ENCODE measurements around the gene GUCA2B. TPM values are rescaled to one million over a fixed set of nuclear protein-coding genes. Genes with fewer than 3 reads are reported as not detected.

GUCA2B gene
- total and polyA plus RNA-seq, 4 donors, result 1.7 to 3.3 TPM; not detected in 2

GRCh38 chr1:42171679-42172266 is 18.6 kb downstream of the GUCA2B start:
- Histone ChIP-seq H3K9me3 (ENCODE audit: control insufficient read depth in 4 of 4, low read length in 3 of 4) (no peaks in the 10 kb centered on the region), H3K4me1 (ENCODE audit: control insufficient read depth in 4 of 4, insufficient read depth in 4 of 4, low read length in 3 of 4) (peaks cover 11 to 17% (median 13%) of the 10 kb centered on the region in 4 donors), H3K27ac (ENCODE audit: low read depth in 1 of 2, low read length in 2 of 2) (no peak overlapping the region), H3K36me3 (ENCODE audit: control insufficient read depth in 4 of 4, insufficient read depth in 3 of 4, low read depth in 1 of 4, low read length in 3 of 4) (no peaks in the 10 kb centered on the region), H3K9ac (ENCODE audit: low read depth in 1 of 2, low read length in 2 of 2) (no peak overlapping the region), H3K4me3 (ENCODE audit: low read depth in 1 of 3, low read length in 3 of 3) (no peak overlapping the region), H3K27me3 (ENCODE audit: control insufficient read depth in 4 of 4, insufficient read depth in 4 of 4, low read length in 3 of 4) (no peaks in the 10 kb centered on the region)
- TF ChIP-seq, protein P1, sequence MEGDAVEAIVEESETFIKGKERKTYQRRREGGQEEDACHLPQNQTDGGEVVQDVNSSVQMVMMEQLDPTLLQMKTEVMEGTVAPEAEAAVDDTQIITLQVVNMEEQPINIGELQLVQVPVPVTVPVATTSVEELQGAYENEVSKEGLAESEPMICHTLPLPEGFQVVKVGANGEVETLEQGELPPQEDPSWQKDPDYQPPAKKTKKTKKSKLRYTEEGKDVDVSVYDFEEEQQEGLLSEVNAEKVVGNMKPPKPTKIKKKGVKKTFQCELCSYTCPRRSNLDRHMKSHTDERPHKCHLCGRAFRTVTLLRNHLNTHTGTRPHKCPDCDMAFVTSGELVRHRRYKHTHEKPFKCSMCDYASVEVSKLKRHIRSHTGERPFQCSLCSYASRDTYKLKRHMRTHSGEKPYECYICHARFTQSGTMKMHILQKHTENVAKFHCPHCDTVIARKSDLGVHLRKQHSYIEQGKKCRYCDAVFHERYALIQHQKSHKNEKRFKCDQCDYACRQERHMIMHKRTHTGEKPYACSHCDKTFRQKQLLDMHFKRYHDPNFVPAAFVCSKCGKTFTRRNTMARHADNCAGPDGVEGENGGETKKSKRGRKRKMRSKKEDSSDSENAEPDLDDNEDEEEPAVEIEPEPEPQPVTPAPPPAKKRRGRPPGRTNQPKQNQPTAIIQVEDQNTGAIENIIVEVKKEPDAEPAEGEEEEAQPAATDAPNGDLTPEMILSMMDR (IDR thresholded peaks at IDR 0.05; ENCODE audit: low read depth, low read length, missing input control), result no peak
- TF ChIP-seq YY1 (IDR thresholded peaks at IDR 0.05) (no peak), RAD21 (IDR thresholded peaks at IDR 0.05) (no peak), HNF4A (conservative IDR thresholded peaks at IDR 0.05) (no peak), EGR1 (IDR thresholded peaks at IDR 0.05; ENCODE audit: low read depth in 2 of 2) (no peak), GABPA (IDR thresholded peaks at IDR 0.05 in 1 of 2, conservative IDR thresholded peaks at IDR 0.05 in 1 of 2) (no peak), RXRA (IDR thresholded peaks at IDR 0.05) (no peak), SP1 (IDR thresholded peaks at IDR 0.05) (no peak), MAX (IDR thresholded peaks at IDR 0.05) (no peak)
- DNase-seq (ENCODE audit: low spot score), result no peak
- WGBS, result 74% methylated on average over 6 of the region's 6 CpGs

DNA sequence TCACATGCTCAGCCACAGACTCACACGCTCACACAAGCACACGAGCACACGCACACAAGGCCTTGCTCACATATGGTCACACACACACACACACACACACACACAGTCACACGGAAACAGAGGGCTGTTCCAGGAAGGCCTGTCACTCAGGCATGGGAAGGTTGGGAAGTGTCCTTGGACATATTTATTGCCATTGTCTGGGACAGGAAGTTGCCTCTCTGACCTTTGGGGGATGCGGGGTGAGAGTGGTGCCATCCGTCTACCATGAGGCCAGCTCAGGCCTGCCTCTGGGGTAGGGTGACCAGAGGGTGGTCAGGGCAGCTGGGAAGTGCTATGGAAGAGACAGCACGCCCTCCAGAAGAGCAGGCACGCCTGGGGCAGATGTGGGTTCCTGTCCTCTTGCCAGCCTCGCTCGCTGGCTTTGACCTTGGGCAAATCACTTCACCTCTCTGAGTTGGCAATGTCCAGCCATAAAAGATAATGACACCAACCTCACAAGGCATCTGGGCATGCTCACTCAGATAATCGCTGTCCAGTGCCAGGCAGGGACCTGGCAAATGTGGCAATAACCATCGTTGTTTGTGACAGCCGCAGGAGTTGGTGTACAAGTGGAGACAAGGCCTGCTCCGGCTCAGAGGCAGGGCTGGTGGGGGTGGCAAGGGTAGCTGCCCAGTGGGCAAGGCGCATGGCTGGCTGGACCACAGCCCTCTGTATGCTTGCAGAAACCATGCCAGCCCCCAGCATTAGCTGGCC is 19.3 kb downstream of the GUCA2B start:
- TF ChIP-seq MAX (IDR thresholded peaks at IDR 0.05), result no peak
- TF ChIP-seq EGR1 (IDR thresholded peaks at IDR 0.05; ENCODE audit: low read depth in 2 of 2), result no peak
- TF ChIP-seq, protein P2, sequence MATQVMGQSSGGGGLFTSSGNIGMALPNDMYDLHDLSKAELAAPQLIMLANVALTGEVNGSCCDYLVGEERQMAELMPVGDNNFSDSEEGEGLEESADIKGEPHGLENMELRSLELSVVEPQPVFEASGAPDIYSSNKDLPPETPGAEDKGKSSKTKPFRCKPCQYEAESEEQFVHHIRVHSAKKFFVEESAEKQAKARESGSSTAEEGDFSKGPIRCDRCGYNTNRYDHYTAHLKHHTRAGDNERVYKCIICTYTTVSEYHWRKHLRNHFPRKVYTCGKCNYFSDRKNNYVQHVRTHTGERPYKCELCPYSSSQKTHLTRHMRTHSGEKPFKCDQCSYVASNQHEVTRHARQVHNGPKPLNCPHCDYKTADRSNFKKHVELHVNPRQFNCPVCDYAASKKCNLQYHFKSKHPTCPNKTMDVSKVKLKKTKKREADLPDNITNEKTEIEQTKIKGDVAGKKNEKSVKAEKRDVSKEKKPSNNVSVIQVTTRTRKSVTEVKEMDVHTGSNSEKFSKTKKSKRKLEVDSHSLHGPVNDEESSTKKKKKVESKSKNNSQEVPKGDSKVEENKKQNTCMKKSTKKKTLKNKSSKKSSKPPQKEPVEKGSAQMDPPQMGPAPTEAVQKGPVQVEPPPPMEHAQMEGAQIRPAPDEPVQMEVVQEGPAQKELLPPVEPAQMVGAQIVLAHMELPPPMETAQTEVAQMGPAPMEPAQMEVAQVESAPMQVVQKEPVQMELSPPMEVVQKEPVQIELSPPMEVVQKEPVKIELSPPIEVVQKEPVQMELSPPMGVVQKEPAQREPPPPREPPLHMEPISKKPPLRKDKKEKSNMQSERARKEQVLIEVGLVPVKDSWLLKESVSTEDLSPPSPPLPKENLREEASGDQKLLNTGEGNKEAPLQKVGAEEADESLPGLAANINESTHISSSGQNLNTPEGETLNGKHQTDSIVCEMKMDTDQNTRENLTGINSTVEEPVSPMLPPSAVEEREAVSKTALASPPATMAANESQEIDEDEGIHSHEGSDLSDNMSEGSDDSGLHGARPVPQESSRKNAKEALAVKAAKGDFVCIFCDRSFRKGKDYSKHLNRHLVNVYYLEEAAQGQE (IDR thresholded peaks at IDR 0.05), result peak; percentile 50
- TF ChIP-seq FOXA1 (IDR thresholded peaks at IDR 0.05), result no peak
- no peak for TF ChIP-seq GABPA (IDR thresholded peaks at IDR 0.05 in 1 of 2, conservative IDR thresholded peaks at IDR 0.05 in 1 of 2)
- no peak for TF ChIP-seq JUND (IDR thresholded peaks at IDR 0.05)
- no peak for TF ChIP-seq HNF4G (IDR thresholded peaks at IDR 0.05)
- TF ChIP-seq, protein P3, sequence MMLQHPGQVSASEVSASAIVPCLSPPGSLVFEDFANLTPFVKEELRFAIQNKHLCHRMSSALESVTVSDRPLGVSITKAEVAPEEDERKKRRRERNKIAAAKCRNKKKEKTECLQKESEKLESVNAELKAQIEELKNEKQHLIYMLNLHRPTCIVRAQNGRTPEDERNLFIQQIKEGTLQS (IDR thresholded peaks at IDR 0.05), result no peak
- TF ChIP-seq SP1 (IDR thresholded peaks at IDR 0.05), result peak; percentile 33
- TF ChIP-seq TAF1 (conservative IDR thresholded peaks at IDR 0.05), result no peak
- no peak for TF ChIP-seq FOXA2 (IDR thresholded peaks at IDR 0.05)
- TF ChIP-seq, protein P1 (IDR thresholded peaks at IDR 0.05; ENCODE audit: low read depth, low read length, missing input control), result no peak
- peak; percentile 97 for TF ChIP-seq NR2F2 (IDR thresholded peaks at IDR 0.05)
- no peak for TF ChIP-seq RAD21 (IDR thresholded peaks at IDR 0.05)
- no peak for TF ChIP-seq ZBTB33 (IDR thresholded peaks at IDR 0.05)
- TF ChIP-seq HNF4A (conservative IDR thresholded peaks at IDR 0.05), result peak in 1 of 2 donors; percentile 30
- TF ChIP-seq RXRA (IDR thresholded peaks at IDR 0.05), result peak; percentile 32 to 59
- TF ChIP-seq YY1 (IDR thresholded peaks at IDR 0.05), result no peak
- WGBS, result 43% methylated on average over 15 of the region's 15 CpGs
- H3K27me3 ChIP-seq (ENCODE audit: control insufficient read depth in 4 of 4, insufficient read depth in 4 of 4, low read length in 3 of 4), result no peaks in the 10 kb centered on the region
- H3K9me3 ChIP-seq (ENCODE audit: control insufficient read depth in 4 of 4, low read length in 3 of 4), result no peaks in the 10 kb centered on the region
- H3K27ac ChIP-seq (ENCODE audit: low read depth in 1 of 2, low read length in 2 of 2), result peak overlapping the region in 1 of 2 donors; percentile 55
- peaks cover 11 to 17% (median 13%) of the 10 kb centered on the region in 4 donors for H3K4me1 ChIP-seq (ENCODE audit: control insufficient read depth in 4 of 4, insufficient read depth in 4 of 4, low read length in 3 of 4)
- no peak overlapping the region for H3K4me3 ChIP-seq (ENCODE audit: low read depth in 1 of 3, low read length in 3 of 3)
- H3K9ac ChIP-seq (ENCODE audit: low read depth in 1 of 2, low read length in 2 of 2), result no peak overlapping the region
- no peaks in the 10 kb centered on the region for H3K36me3 ChIP-seq (ENCODE audit: control insufficient read depth in 4 of 4, insufficient read depth in 3 of 4, low read depth in 1 of 4, low read length in 3 of 4)
- DNase-seq (ENCODE audit: low spot score), result no peak

All from liver (tissue), 9 donors.